NT2/D1 (cell line): ENCODE results near the gene SREBF2.

Experiments
- YY1 ChIP-seq: IDR thresholded peaks from 2 replicates; pipeline ENCODE4 v1.6.1; 2011; ENCODE audit not compliant: insufficient read length, insufficient read depth
- ZNF274 ChIP-seq: IDR thresholded peaks from 2 replicates; pipeline ENCODE4 v1.6.1; 2011; ENCODE audit warnings: mild to moderate bottlenecking, low read depth, low read length

- TF ChIP-seq ZNF274 (no peak), YY1 (no peak)
These were observed 110.8 kb downstream of the SREBF2 start for GRCh38 chr22:41943661-41944209.
